Trophoblast cell (in vitro differentiated cells and primary cell): ENCODE results near the gene EPAS1.

Experiments
- DNase-seq, 2 donors: peaks; one replicate each; pipeline ENCODE4 v3.0.0-alpha.2; 2016
- H2AFZ ChIP-seq: 2 replicates; pipeline ENCODE4 v1.6.1; 2013; ENCODE audit warnings: low read length, moderate library complexity, mild to moderate bottlenecking; ENCODE audit not compliant: insufficient read depth, poor library complexity
- H2AK5ac ChIP-seq: 2 replicates; pipeline ENCODE4 v1.6.1; 2013; ENCODE audit warnings: mild to moderate bottlenecking, low read length
- H2BK120ac ChIP-seq: 2 replicates; pipeline ENCODE4 v1.6.1; 2013; ENCODE audit warnings: low read length, mild to moderate bottlenecking, moderate library complexity; ENCODE audit not compliant: insufficient read depth, poor library complexity
- H2BK12ac ChIP-seq: 2 replicates; pipeline ENCODE4 v1.6.1; 2013; ENCODE audit warnings: mild to moderate bottlenecking, low read length, moderate library complexity
- H2BK5ac ChIP-seq: 2 replicates; pipeline ENCODE4 v1.6.1; 2013; ENCODE audit warnings: low read length, low read depth, moderate library complexity, mild to moderate bottlenecking; ENCODE audit not compliant: poor library complexity
- H3K14ac ChIP-seq: 2 replicates; pipeline ENCODE4 v1.6.1; 2013; ENCODE audit warnings: mild to moderate bottlenecking, low read length
- H3K18ac ChIP-seq: 2 replicates; pipeline ENCODE4 v1.6.1; 2013; ENCODE audit warnings: mild to moderate bottlenecking, low read length
- H3K23ac ChIP-seq: 2 replicates; pipeline ENCODE4 v1.6.1; 2013; ENCODE audit warnings: low read length
- H3K27ac ChIP-seq: 2 replicates; pipeline ENCODE4 v1.5.1; 2013; ENCODE audit warnings: low read depth, mild to moderate bottlenecking, inconsistent platforms, low read length, moderate library complexity
- H3K27me3 ChIP-seq: 2 replicates; pipeline ENCODE4 v1.6.1; 2013; ENCODE audit warnings: inconsistent platforms, mild to moderate bottlenecking, low read length, moderate library complexity; ENCODE audit not compliant: insufficient read depth
- H3K36me3 ChIP-seq, 2 experiments: 1 replicate in 1 of 2; 2 replicates in 1 of 2; pipeline ENCODE4 v1.6.1; 2013; ENCODE audit warnings: low read length in 2 of 2, mild to moderate bottlenecking in 2 of 2, moderate library complexity in 1 of 2; ENCODE audit not compliant: insufficient read depth in 2 of 2, control insufficient read depth in 1 of 2
- H3K4ac ChIP-seq: 2 replicates; pipeline ENCODE4 v1.6.1; 2013; ENCODE audit warnings: low read depth, mild to moderate bottlenecking, low read length, moderate library complexity
- H3K4me1 ChIP-seq, 2 experiments: 1 replicate in 1 of 2; 2 replicates in 1 of 2; pipeline ENCODE4 v1.6.1; 2013; ENCODE audit warnings: low read length in 2 of 2, mild to moderate bottlenecking in 2 of 2, moderate library complexity in 1 of 2; ENCODE audit not compliant: insufficient read depth in 2 of 2, control insufficient read depth in 1 of 2
- H3K4me2 ChIP-seq: 2 replicates; pipeline ENCODE4 v1.6.1; 2013; ENCODE audit warnings: inconsistent platforms, mild to moderate bottlenecking, low read length, moderate library complexity
- H3K4me3 ChIP-seq: 2 replicates; pipeline ENCODE4 v1.5.1; 2013; ENCODE audit warnings: mild to moderate bottlenecking, low read depth, low read length, inconsistent platforms
- H3K79me1 ChIP-seq: one replicate; pipeline ENCODE4 v1.6.1; 2013; ENCODE audit warnings: low read length
- H3K79me2 ChIP-seq: 2 replicates; pipeline ENCODE4 v1.6.1; 2013; ENCODE audit warnings: low read length, mild to moderate bottlenecking; ENCODE audit not compliant: control insufficient read depth, insufficient read depth, poor library complexity
- H3K9ac ChIP-seq: 2 replicates; pipeline ENCODE4 v1.6.1; 2013; ENCODE audit warnings: mild to moderate bottlenecking, low read length
- H3K9me3 ChIP-seq: 2 replicates; pipeline ENCODE4 v1.6.1; 2013; ENCODE audit warnings: low read depth, mild to moderate bottlenecking, control low read depth, inconsistent platforms, low read length; ENCODE audit not compliant: insufficient read depth
- H4K12ac ChIP-seq: 2 replicates; pipeline ENCODE4 v1.6.1; 2013; ENCODE audit warnings: low read depth, mild to moderate bottlenecking, low read length, moderate library complexity
- H4K8ac ChIP-seq: 2 replicates; pipeline ENCODE4 v1.6.1; 2013; ENCODE audit warnings: low read depth, mild to moderate bottlenecking, low read length, moderate library complexity
- H4K91ac ChIP-seq: one replicate; pipeline ENCODE4 v1.6.1; 2013; ENCODE audit warnings: low read depth, mild to moderate bottlenecking, low read length, moderate library complexity
- WGBS: extraction: QIAGEN DNeasy Blood & Tissue Kit; methylation state at CpG from one replicate; pipeline ENCODE4 v1.1.7; 2013; ENCODE audit warnings: missing lambda C conversion rate; ENCODE audit not compliant: insufficient read length, insufficient coverage; ENCODE audit errors: extremely low coverage; 5-methylcytosine and 5-hydroxymethylcytosine counted together

EPAS1 gene

DNA sequence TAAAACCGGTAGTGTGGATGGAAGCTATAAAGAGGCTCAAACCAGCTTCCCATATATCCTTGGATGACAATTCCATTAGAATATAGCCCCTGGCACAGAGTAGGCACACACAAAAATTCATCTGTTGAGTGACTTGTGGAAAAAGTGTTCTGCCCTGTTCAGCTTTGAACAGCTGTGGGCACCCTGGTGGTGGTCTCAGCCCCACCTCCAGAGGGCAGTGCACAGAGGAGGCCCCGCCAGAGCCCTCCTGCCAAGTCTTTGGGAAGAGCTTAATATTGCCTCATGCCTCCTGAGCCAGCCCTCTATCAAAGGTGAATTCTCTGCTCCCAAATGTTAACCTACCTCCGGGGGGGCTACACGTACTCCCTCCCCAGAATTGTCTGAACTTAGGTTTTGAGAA lies 30.4 kb downstream of the EPAS1 start:
- H2AFZ ChIP-seq, result no peak overlapping the region
- H3K4me2 ChIP-seq, result no peak overlapping the region
- H3K23ac ChIP-seq, result no peak overlapping the region
- H3K36me3 ChIP-seq, result peaks cover 17 to 30% of the 10 kb centered on the region in 2 experiments
- H3K27ac ChIP-seq, result no peak overlapping the region
- H3K4ac ChIP-seq, result peak overlapping the region; percentile 87
- peaks cover 7% of the 10 kb centered on the region for H3K79me1 ChIP-seq
- no CpG with 5 or more reads among the region's 4 CpGs for WGBS
- H2BK120ac ChIP-seq, result no peak overlapping the region
- no peaks in the 10 kb centered on the region for H3K9me3 ChIP-seq
- no peak overlapping the region for H4K12ac ChIP-seq
- no peak overlapping the region for H3K18ac ChIP-seq
- H2AK5ac ChIP-seq, result no peak overlapping the region
- no peak overlapping the region for H2BK5ac ChIP-seq
- H3K9ac ChIP-seq, result no peak overlapping the region
- H3K27me3 ChIP-seq, result no peaks in the 10 kb centered on the region
- H2BK12ac ChIP-seq, result no peak overlapping the region
- H3K14ac ChIP-seq, result no peak overlapping the region
- H3K4me3 ChIP-seq, result no peak overlapping the region
- DNase-seq, result no peak
- H3K79me2 ChIP-seq, result peaks cover 48% of the 10 kb centered on the region
- H3K4me1 ChIP-seq, result peaks cover 47 to 63% of the 10 kb centered on the region in 2 experiments
- H4K91ac ChIP-seq, result no peak overlapping the region
- peak overlapping the region; percentile 32 for H4K8ac ChIP-seq

- no peak overlapping the region for H4K91ac ChIP-seq
- H3K14ac ChIP-seq, result no peak overlapping the region
- no CpG with 5 or more reads among the region's 1 CpG for WGBS
- peaks cover 15 to 32% of the 10 kb centered on the region in 2 experiments for H3K36me3 ChIP-seq
- H3K9ac ChIP-seq, result no peak overlapping the region
- H2BK5ac ChIP-seq, result no peak overlapping the region
- H3K23ac ChIP-seq, result no peak overlapping the region
- no peak for DNase-seq
- no peaks in the 10 kb centered on the region for H3K27me3 ChIP-seq
- H2BK12ac ChIP-seq, result no peak overlapping the region
- peaks cover 51% of the 10 kb centered on the region for H3K79me2 ChIP-seq
- no peak overlapping the region for H3K4me3 ChIP-seq
- no peak overlapping the region for H3K4me2 ChIP-seq
- no peak overlapping the region for H4K12ac ChIP-seq
- no peak overlapping the region for H4K8ac ChIP-seq
- H2AFZ ChIP-seq, result no peak overlapping the region
- no peak overlapping the region for H3K27ac ChIP-seq
- H3K4ac ChIP-seq, result peak overlapping the region; percentile 87
- H3K79me1 ChIP-seq, result peaks cover 7% of the 10 kb centered on the region
- no peak overlapping the region for H3K18ac ChIP-seq
- H3K9me3 ChIP-seq, result no peaks in the 10 kb centered on the region
- H2BK120ac ChIP-seq, result no peak overlapping the region
- H2AK5ac ChIP-seq, result no peak overlapping the region
- H3K4me1 ChIP-seq, result peaks cover 49 to 64% of the 10 kb centered on the region in 2 experiments
These were observed 31.1 kb downstream of the EPAS1 start for GRCh38 chr2:46328291-46328690.

GRCh38 chr2:46328829-46329228 lies 31.6 kb downstream of the EPAS1 start:
- Histone ChIP-seq H3K79me1 (peaks cover 7% of the 10 kb centered on the region), H2AK5ac (no peak overlapping the region), H3K79me2 (peaks cover 52% of the 10 kb centered on the region), H3K9ac (no peak overlapping the region), H3K27me3 (no peaks in the 10 kb centered on the region), H4K12ac (no peak overlapping the region), H3K9me3 (no peaks in the 10 kb centered on the region), H3K4me1 (peaks cover 54 to 66% of the 10 kb centered on the region in 2 experiments), H4K8ac (no peak overlapping the region), H3K4ac (peak overlapping the region; percentile 83), H3K36me3 (peaks cover 15 to 35% of the 10 kb centered on the region in 2 experiments), H3K18ac (no peak overlapping the region), H3K23ac (no peak overlapping the region), H2AFZ (no peak overlapping the region), H2BK12ac (no peak overlapping the region), H3K14ac (no peak overlapping the region), H2BK120ac (no peak overlapping the region), H3K4me3 (no peak overlapping the region), H2BK5ac (no peak overlapping the region), H4K91ac (no peak overlapping the region), H3K27ac (no peak overlapping the region), H3K4me2 (no peak overlapping the region)
- no CpG with 5 or more reads among the region's 1 CpG for WGBS
- DNase-seq, result no peak

GRCh38 chr2:46329340-46329739 lies 32.1 kb downstream of the EPAS1 start:
- H3K4ac ChIP-seq, result peak overlapping the region; percentile 83
- no peak overlapping the region for H2BK12ac ChIP-seq
- H3K9ac ChIP-seq, result no peak overlapping the region
- H2BK5ac ChIP-seq, result no peak overlapping the region
- H2AFZ ChIP-seq, result peak overlapping the region; percentile 5
- H3K27ac ChIP-seq, result peak overlapping the region; percentile 29
- H3K23ac ChIP-seq, result no peak overlapping the region
- H3K79me2 ChIP-seq, result peaks cover 55% of the 10 kb centered on the region
- peaks cover 57 to 68% of the 10 kb centered on the region in 2 experiments for H3K4me1 ChIP-seq
- H3K9me3 ChIP-seq, result no peaks in the 10 kb centered on the region
- H3K18ac ChIP-seq, result no peak overlapping the region
- H3K4me3 ChIP-seq, result no peak overlapping the region
- WGBS, result no CpG with 5 or more reads among the region's 13 CpGs
- H3K36me3 ChIP-seq, result peaks cover 15 to 37% of the 10 kb centered on the region in 2 experiments
- H3K14ac ChIP-seq, result no peak overlapping the region
- no peak overlapping the region for H4K12ac ChIP-seq
- H4K8ac ChIP-seq, result no peak overlapping the region
- no peak overlapping the region for H2BK120ac ChIP-seq
- no peak overlapping the region for H4K91ac ChIP-seq
- peaks cover 7% of the 10 kb centered on the region for H3K79me1 ChIP-seq
- no peak overlapping the region for H3K4me2 ChIP-seq
- H2AK5ac ChIP-seq, result no peak overlapping the region
- no peaks in the 10 kb centered on the region for H3K27me3 ChIP-seq
- DNase-seq, result peak in 1 of 2 donors; percentile 57
